ENCODE measurements around the gene OR5B12.

DNA sequence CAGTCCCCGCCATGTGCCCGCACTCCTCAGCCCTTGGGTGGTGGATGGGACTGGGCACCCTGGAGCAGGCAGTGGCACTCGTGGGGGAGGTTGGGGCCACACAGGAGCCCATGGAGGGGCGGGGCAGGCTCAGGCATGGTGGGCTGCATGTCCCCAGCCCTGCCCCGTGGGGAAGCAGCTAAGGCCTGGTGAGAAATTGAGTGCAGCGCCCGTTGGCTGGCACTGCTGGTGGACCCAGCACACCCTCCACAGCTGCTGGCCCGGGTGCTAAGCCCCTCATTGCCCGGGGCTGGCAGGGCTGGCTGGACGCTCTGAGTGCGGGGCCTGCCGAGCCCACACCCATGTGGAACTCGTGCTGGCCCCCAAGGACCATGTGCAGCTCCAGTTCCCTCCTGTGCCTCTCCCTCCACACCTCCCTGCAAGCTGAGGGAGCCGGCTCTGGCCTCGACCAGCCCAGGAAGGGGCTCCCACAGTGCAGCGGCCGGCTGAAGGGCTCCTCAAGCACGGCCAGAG, 51.4 kb downstream of the OR5B12 start:
- TF ChIP-seq POLR2A (IDR thresholded peaks at IDR 0.05) (no peak), EP300 (IDR thresholded peaks at IDR 0.05) (no peak)
- TF ChIP-seq, protein P1, sequence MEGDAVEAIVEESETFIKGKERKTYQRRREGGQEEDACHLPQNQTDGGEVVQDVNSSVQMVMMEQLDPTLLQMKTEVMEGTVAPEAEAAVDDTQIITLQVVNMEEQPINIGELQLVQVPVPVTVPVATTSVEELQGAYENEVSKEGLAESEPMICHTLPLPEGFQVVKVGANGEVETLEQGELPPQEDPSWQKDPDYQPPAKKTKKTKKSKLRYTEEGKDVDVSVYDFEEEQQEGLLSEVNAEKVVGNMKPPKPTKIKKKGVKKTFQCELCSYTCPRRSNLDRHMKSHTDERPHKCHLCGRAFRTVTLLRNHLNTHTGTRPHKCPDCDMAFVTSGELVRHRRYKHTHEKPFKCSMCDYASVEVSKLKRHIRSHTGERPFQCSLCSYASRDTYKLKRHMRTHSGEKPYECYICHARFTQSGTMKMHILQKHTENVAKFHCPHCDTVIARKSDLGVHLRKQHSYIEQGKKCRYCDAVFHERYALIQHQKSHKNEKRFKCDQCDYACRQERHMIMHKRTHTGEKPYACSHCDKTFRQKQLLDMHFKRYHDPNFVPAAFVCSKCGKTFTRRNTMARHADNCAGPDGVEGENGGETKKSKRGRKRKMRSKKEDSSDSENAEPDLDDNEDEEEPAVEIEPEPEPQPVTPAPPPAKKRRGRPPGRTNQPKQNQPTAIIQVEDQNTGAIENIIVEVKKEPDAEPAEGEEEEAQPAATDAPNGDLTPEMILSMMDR (IDR thresholded peaks at IDR 0.05), result no peak
